WTC11 (cell line): ENCODE data around the gene BACE2. TPM values are rescaled to one million over a fixed set of nuclear protein-coding genes. Genes with fewer than 3 reads are reported as not detected.

ENCODE experiments used
- ATAC-seq: fragments of 200-7000 bp; cut with Tn5 transposase; 2 replicates; pipeline ENCODE4 v1.10.0; 2021; ENCODE audit warnings: mild to moderate bottlenecking, moderate library complexity
- CTCF ChIA-PET: fragments of 300-600 bp; sonication (Branson Sonifier 250); formaldehyde crosslinking; loops from one replicate; lab custom pipeline; 2021; ENCODE audit warnings: antibody characterized with exemption; lab: Charles Lee
- POLR2A ChIA-PET: fragments of 350-600 bp; sonication (Branson Sonifier 250); formaldehyde crosslinking; loops from one replicate; lab custom pipeline; 2021; ENCODE audit warnings: antibody characterized with exemption; lab: Charles Lee
- DNase-seq: peaks from one replicate; pipeline ENCODE4 v3.0.0; 2021; ENCODE audit warnings: low spot score
- H3K27ac Mint-ChIP-seq: 2 replicates; pipeline ENCODE4 v1.8.0; 2021; ENCODE audit warnings: mixed read lengths
- H3K27me3 Mint-ChIP-seq: 2 replicates; pipeline ENCODE4 v1.8.0; 2021; ENCODE audit warnings: low read depth, mild to moderate bottlenecking, moderate library complexity, mixed read lengths
- H3K36me3 Mint-ChIP-seq: 2 replicates; pipeline ENCODE4 v1.8.0; 2021; ENCODE audit warnings: mixed read lengths
- H3K4me1 Mint-ChIP-seq: 2 replicates; pipeline ENCODE4 v1.8.0; 2022; ENCODE audit warnings: mixed read lengths
- H3K4me3 Mint-ChIP-seq: 2 replicates; pipeline ENCODE4 v1.8.0; 2021; ENCODE audit warnings: mild to moderate bottlenecking, moderate library complexity, mixed read lengths
- H3K9me3 Mint-ChIP-seq: 2 replicates; pipeline ENCODE4 v1.8.0; 2021; ENCODE audit warnings: mixed read lengths
- EMX1 ChIP-seq: fragments of 250-450 bp; sonication (Bioruptor Pico); IDR thresholded peaks from 2 replicates; pipeline ENCODE4 v1.8.0; 2021; ENCODE audit warnings: mild to moderate bottlenecking
- ESRRA ChIP-seq: sonication (generic); formaldehyde crosslinking; IDR thresholded peaks from 2 replicates; pipeline ENCODE4 v1.8.1; 2022; ENCODE audit warnings: mild to moderate bottlenecking, missing genetic modification reagents, borderline replicate concordance
- ETV6 ChIP-seq: sonication (generic); formaldehyde crosslinking; IDR thresholded peaks from 2 replicates; pipeline ENCODE4 v1.8.1; 2022; ENCODE audit warnings: mild to moderate bottlenecking, missing genetic modification reagents
- FOXJ3 ChIP-seq: sonication (generic); formaldehyde crosslinking; IDR thresholded peaks from 2 replicates; pipeline ENCODE4 v1.9.0; 2021; ENCODE audit warnings: missing genetic modification reagents, mild to moderate bottlenecking, borderline replicate concordance
- HMGA2 ChIP-seq: fragments of 250-450 bp; sonication (Bioruptor Pico); IDR thresholded peaks from 2 replicates; pipeline ENCODE4 v1.4.0; 2021; ENCODE audit warnings: mild to moderate bottlenecking, moderate library complexity
- MAX ChIP-seq: sonication (generic); formaldehyde crosslinking; IDR thresholded peaks from 2 replicates; pipeline ENCODE4 v1.8.0; 2022; ENCODE audit warnings: mild to moderate bottlenecking, missing genetic modification reagents
- RORB ChIP-seq: fragments of 250-450 bp; sonication (Bioruptor Pico); IDR thresholded peaks from 2 replicates; pipeline ENCODE4 v1.9.0; 2021; ENCODE audit warnings: mild to moderate bottlenecking
- SMAD4 ChIP-seq: sonication (generic); formaldehyde crosslinking; IDR thresholded peaks from 2 replicates; pipeline ENCODE4 v1.8.0; 2022; ENCODE audit warnings: mild to moderate bottlenecking, missing genetic modification reagents
- TEAD4 ChIP-seq: sonication (generic); formaldehyde crosslinking; IDR thresholded peaks from 2 replicates; pipeline ENCODE4 v1.8.0; 2022; ENCODE audit warnings: mild to moderate bottlenecking, missing genetic modification reagents
- ZMAT4 ChIP-seq: fragments of 250-450 bp; sonication (Bioruptor Pico); IDR thresholded peaks from 2 replicates; pipeline ENCODE4 v1.9.0; 2021; ENCODE audit warnings: mild to moderate bottlenecking
- ZNF532 ChIP-seq: fragments of 250-450 bp; sonication (Bioruptor Pico); IDR thresholded peaks from 2 replicates; pipeline ENCODE4 v1.9.0; 2021; ENCODE audit warnings: mild to moderate bottlenecking, borderline replicate concordance
- total RNA-seq: library from RNA; stranded (reverse); gene quantifications from 3 replicates; pipeline ENCODE4 v1.2.3, GENCODE V29; 2021
- TF ChIP-seq, protein P1 (sequence below): sonication (generic); formaldehyde crosslinking; IDR thresholded peaks from 2 replicates; pipeline ENCODE4 v1.8.1; 2023; ENCODE audit warnings: mild to moderate bottlenecking, missing genetic modification reagents, moderate library complexity
- TF ChIP-seq, protein P2 (sequence below): sonication (generic); formaldehyde crosslinking; IDR thresholded peaks from 2 replicates; pipeline ENCODE4 v1.8.1; 2022; ENCODE audit warnings: mild to moderate bottlenecking, moderate library complexity, missing genetic modification reagents
- TF ChIP-seq, protein P3 (sequence below): fragments of 250-450 bp; sonication (Bioruptor Pico); IDR thresholded peaks from 2 replicates; pipeline ENCODE4 v1.9.0; 2021; ENCODE audit warnings: moderate library complexity, mild to moderate bottlenecking, inconsistent platforms, borderline replicate concordance
- TF ChIP-seq, protein P4 (sequence below): sonication (generic); formaldehyde crosslinking; IDR thresholded peaks from 2 replicates; pipeline ENCODE4 v1.8.1; 2023; ENCODE audit warnings: mild to moderate bottlenecking, moderate library complexity, missing genetic modification reagents

The BACE2 gene
- total RNA-seq, 1 experiment from 2014 or later = 9.8 TPM

DNA sequence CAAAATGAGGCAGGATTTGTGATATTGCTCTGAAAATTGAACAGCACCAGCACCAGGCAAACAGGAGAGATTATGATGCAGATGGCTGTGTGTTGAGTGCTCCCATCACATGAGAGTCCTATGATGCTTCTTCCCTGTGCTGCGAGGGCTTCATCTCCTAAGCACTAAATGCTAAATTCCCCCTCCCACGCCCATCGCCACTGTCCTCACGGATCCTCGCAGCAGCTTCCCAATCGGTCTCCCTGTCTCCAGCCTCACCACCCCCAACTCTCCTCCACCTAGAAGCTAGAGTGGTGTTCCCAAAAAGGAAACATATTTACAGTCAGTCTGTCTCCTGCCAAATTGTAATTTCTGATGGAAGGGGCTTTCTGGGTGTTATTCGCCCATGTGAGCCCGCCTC, 4.9 kb upstream of the BACE2 start:
- Mint-ChIP-seq H3K9me3 (peaks cover 9% of the 10 kb centered on the region), H3K27me3 (peaks cover 40% of the 10 kb centered on the region), H3K27ac (no peak overlapping the region), H3K36me3 (peaks cover 4% of the 10 kb centered on the region), H3K4me1 (peaks cover 3% of the 10 kb centered on the region; the same call in 1 of the 2 replicates), H3K4me3 (no peak overlapping the region)
- ChIA-PET POLR2A (no interaction called here), CTCF (no interaction called here)
- no peak for ATAC-seq
- TF ChIP-seq, protein P1, sequence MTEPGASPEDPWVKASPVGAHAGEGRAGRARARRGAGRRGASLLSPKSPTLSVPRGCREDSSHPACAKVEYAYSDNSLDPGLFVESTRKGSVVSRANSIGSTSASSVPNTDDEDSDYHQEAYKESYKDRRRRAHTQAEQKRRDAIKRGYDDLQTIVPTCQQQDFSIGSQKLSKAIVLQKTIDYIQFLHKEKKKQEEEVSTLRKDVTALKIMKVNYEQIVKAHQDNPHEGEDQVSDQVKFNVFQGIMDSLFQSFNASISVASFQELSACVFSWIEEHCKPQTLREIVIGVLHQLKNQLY (CRISPR knock-in tag) = no peak
- TF ChIP-seq, protein P2, sequence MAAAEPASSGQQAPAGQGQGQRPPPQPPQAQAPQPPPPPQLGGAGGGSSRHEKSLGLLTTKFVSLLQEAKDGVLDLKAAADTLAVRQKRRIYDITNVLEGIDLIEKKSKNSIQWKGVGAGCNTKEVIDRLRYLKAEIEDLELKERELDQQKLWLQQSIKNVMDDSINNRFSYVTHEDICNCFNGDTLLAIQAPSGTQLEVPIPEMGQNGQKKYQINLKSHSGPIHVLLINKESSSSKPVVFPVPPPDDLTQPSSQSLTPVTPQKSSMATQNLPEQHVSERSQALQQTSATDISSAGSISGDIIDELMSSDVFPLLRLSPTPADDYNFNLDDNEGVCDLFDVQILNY (CRISPR knock-in tag) = no peak
- TF ChIP-seq MAX (CRISPR knock-in tag) (no peak), FOXJ3 (CRISPR knock-in tag) (no peak), SMAD4 (CRISPR knock-in tag) (no peak), HMGA2 (CRISPR knock-in tag) (no peak)
- DNase-seq = no peak

DNA sequence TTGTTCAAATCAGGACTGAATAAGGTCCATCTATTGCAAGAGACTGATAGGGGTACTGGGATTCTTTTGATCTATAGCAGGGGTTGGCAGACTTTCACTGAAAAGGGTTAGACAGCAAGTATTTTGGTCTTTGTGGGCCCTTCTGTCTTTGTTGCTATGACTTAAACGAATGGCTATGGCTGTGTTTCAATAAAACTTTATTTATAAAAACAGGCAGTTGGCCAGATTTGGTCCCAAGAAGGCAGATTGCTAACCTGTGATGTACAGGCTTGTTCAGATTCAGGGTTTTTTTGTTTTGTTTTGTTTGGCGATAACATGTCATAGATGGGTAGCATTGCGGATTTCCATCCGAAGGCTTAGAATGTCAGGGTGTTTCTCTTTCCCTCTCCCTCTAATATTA, 3.9 kb upstream of the BACE2 start:
- H3K4me1 Mint-ChIP-seq = peaks cover 4% of the 10 kb centered on the region
- H3K36me3 Mint-ChIP-seq = no peaks in the 10 kb centered on the region

More for the DNA sequence above, 3.9 kb upstream of the BACE2 start:
- Mint-ChIP-seq H3K4me3 (no peak overlapping the region), H3K27me3 (peaks cover 44% of the 10 kb centered on the region), H3K9me3 (no peaks in the 10 kb centered on the region), H3K27ac (no peak overlapping the region)
- no peak for ATAC-seq
- TF ChIP-seq, protein P3, sequence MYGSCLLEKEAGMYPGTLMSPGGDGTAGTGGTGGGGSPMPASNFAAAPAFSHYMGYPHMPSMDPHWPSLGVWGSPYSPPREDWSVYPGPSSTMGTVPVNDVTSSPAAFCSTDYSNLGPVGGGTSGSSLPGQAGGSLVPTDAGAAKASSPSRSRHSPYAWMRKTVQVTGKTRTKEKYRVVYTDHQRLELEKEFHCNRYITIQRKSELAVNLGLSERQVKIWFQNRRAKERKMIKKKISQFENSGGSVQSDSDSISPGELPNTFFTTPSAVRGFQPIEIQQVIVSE (CRISPR knock-in tag) = no peak
- TF ChIP-seq ZNF532 (CRISPR knock-in tag) (no peak), ZMAT4 (no peak), TEAD4 (CRISPR knock-in tag) (no peak), ETV6 (CRISPR knock-in tag) (no peak), ESRRA (CRISPR knock-in tag) (no peak), SMAD4 (CRISPR knock-in tag) (no peak), EMX1 (CRISPR knock-in tag) (no peak), RORB (CRISPR knock-in tag) (no peak)
- TF ChIP-seq, protein P4, sequence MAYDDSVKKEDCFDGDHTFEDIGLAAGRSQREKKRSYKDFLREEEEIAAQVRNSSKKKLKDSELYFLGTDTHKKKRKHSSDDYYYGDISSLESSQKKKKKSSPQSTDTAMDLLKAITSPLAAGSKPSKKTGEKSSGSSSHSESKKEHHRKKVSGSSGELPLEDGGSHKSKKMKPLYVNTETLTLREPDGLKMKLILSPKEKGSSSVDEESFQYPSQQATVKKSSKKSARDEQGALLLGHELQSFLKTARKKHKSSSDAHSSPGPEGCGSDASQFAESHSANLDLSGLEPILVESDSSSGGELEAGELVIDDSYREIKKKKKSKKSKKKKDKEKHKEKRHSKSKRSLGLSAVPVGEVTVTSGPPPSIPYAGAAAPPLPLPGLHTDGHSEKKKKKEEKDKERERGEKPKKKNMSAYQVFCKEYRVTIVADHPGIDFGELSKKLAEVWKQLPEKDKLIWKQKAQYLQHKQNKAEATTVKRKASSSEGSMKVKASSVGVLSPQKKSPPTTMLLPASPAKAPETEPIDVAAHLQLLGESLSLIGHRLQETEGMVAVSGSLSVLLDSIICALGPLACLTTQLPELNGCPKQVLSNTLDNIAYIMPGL (CRISPR knock-in tag) = no peak
- CTCF ChIA-PET = interaction anchor here (0.6 kb wide), 1 partner anchor 10 kb away, joined by 7 read pairs; no protein-coding TSS in a partner anchor
- POLR2A ChIA-PET = no interaction called here
- DNase-seq = no peak
